Stimulated activated CD4-positive, alpha-beta T cell treated with anti-CD3 and anti-CD28 coated beads, Interleukin-12 subunit alpha, Interleukin-12 subunit beta, amount 100 ng/mL, for 24 hours (primary cell): ENCODE data around the gene NEURL2.

Experiments
- DNase-seq, 2 experiments: peaks; one replicate each; pipeline ENCODE4 v3.0.0-alpha.2; 2020; ENCODE audit warnings: low read depth in 2 of 2

NEURL2 gene

GRCh38 chr20:45899046-45899835 is 8.2 kb upstream of the NEURL2 start:
- DNase-seq: no peak

- no peak for DNase-seq
Measured at GRCh38 chr20:45898285-45898684, 7.3 kb upstream of the NEURL2 start.

- DNase-seq: no peak
Measured at GRCh38 chr20:45897692-45898091, 6.7 kb upstream of the NEURL2 start.

GRCh38 chr20:45897289-45897688 is 6.3 kb upstream of the NEURL2 start:
- no peak for DNase-seq

- DNase-seq: no peak
Measured at GRCh38 chr20:45896641-45897161, 5.7 kb upstream of the NEURL2 start.

- no peak for DNase-seq
Measured at GRCh38 chr20:45894797-45895196, 3.8 kb upstream of the NEURL2 start.

DNA sequence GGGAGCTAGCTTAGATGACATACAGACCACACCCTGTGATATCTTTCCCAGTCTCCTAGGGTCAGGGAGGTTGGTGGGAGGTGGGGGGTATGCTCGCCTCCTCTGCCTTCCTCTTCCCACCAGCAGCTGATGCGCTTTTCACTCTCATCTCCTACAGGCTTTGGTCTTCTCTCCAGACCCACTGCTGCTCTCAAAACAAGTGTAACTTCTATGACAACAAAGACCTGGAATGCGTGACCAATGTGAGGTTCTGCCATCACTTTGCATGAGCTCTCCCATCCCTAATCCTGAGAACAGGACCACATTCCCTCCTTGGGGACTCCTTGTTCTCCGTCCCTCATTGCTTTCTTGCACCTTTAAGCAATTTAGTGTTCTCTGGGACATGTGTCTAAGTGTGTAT is 2.8 kb upstream of the NEURL2 start:
- DNase-seq: no peak

- no peak for DNase-seq
Measured at GRCh38 chr20:45892828-45893500, 2.0 kb upstream of the NEURL2 start.

DNA sequence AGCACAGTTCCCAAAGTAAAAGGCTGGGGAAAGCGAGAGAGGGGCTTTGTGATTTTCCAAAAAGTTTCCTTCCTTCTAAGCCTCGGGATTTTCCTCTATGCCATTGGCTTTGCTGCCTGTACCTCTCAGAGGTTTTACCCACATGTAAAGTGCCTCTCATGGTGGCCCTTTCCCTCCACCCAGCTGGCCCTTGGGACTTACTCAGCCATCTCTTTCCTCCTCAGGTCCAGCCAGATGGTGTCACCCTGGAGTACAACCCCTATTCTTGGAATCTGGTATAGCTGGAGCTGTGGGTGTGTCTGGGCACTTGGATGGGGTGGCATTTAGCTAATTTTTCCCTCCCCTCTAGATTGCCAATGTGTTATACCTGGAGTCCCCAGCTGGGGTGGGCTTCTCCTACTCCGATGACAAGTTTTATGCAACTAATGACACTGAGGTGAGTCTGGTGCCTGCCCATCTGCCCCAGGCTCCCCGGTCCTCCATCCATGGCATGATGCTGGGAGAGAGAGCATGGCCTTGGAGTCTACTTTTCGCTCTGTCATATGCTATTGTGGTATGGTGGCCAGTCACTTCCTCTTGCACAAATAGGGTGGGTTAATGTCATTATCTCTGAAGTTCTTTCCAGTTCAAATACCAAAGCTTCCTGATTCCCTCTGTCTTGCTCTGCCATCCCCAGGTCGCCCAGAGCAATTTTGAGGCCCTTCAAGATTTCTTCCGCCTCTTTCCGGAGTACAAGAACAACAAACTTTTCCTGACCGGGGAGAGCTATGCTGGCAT is 1.2 kb upstream of the NEURL2 start:
- no peak for DNase-seq

- peak in 1 of 2 experiments; percentile 39 for DNase-seq
Measured at GRCh38 chr20:45890077-45890984, 677 bp downstream of the NEURL2 start.

DNA sequence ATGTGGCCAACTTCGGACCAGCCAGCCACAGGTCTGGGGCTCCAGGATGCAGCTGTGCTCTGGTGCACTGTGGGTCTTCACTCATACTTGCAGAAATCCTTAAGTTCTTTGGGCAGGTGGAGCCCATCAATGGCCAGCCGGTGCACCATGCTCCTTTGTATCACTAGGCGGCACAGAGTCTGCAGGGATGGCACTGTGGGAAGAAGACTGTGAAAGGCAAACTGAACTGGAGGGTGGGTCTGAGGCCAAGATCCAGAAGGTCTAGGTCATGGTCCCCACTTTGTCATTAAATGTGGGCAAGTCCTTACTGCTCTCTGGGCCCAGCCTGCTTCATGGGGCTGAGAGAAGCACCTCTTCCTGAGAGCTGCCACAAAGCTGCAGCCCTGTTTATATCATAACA is 2.3 kb downstream of the NEURL2 start:
- no peak for DNase-seq

DNA sequence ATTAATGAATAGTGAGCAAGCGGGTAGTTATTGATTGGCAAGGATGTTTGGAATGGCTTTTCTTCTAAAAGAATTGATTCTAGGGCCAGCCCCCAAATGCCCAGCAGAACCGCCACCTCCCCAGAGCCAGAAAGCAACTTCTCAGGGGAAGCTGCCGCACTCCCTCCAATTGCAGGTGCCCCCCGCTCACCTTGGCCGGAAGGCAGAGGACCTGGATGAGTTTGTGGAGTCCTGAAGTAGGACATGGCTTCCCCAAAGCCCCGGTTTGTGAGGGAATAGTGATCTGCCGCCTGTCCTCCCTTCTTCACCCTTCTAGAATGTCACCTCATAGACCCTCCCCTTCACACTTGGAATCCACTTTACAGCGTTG is 3.7 kb downstream of the NEURL2 start, which contains the start of gene SPATA25:
TSS of gene SPATA25 (minus strand) at position 277 of the 370 bp plus-strand sequence. CDS start at position 245, 32 bp downstream.
- no peak for DNase-seq

DNA sequence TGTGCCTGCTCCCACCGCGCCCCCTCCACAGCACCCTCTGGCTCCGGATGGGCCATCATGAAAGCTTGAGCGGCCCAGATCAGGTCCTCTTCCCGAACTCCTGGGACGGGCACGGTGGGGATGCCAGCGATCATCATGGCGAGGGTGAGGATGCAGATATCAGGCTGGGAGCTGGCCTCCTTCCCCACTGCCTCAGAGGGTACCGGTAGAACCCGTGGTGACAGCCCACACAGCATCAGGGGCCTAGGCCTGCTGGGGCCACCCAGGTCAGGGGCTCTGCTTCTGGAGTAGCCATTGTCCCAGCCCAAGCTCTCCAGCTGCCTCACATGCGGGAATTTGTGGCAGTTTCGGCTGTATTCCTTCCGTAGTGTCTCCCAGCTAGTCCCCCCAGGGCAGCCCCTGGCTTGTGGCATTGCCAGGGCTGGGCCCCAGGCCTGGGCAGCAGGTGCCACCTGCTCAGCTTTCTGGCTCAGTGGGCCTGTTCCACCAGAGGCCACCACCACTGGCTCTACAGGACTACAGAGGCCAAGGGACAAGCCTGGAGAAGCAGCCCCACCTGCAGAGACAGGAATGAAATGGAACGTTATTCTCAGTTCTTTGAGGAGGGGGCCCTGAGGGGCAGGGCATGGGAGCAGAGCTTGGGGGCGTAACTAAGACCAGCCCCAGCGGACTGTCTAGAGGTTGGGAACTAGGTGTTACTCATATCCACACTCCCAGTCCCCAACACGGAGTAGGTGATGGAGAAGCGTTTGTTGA is 4.2 kb downstream of the NEURL2 start:
- DNase-seq: no peak

DNA sequence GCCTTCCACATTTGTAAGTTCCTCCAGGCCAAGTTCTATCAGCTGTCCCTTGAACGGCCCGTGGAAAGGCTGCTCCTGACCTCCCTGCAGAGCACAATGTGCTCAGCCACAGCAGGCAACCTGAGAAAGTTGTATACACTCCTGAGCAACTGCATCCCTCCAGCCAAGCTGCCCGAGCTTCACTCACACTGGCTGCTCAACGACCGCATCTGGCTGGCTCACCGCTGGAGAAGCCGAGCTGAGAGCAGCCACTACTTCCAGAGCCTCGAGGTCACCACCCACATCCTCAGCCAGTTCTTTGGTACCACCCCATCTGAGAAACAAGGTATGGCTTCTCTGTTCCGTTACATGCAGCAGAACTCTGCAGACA is 7.9 kb downstream of the NEURL2 start:
- DNase-seq: no peak

GRCh38 chr20:45882469-45883099 is 8.4 kb downstream of the NEURL2 start:
- no peak for DNase-seq

DNA sequence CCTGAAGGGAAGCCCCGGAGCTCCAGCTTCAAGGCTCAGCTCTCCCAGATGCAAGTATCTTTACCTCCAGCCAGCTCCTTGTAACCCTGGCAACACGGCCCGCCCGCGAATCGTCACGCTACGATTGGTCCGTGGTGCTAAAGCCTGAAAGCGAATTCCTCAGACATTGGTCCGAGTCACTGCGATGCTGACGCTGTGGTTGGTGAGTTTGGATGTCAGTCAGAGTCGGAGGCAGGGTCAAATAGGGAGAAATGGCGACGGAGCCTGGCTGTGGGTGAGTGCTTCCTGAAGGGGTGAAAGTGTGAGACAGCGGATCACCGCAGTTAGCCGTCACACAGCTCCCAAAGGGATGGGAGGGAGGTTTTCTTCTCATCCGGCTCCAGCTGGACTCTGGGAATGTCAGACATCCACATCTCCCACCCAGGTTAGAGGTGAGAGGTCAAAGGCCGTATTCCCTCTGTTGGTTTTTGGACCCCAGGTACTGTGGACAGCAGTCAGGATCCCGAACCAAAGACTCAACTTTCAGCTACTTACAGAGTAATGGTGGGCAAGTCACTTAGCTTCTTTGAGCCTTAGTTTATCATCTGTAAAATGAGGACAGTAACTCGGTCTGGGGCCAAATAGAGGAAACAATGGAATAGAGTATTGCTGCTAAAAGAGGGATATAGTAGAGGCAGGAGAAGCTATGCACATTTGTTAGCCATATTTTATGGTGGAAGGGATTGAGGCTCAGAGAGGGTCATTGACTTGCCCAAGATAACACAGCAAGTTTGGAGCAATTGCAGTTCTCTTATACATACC is 9.8 kb downstream of the NEURL2 start, which contains the start of gene ZSWIM1:
TSS of gene ZSWIM1 (plus strand) at position 240 of the 801 bp plus-strand sequence. CDS start 1,366 bp downstream, outside the sequence.
- DNase-seq: peak; percentile 96 to 100

- no peak for DNase-seq
Measured at GRCh38 chr20:45878076-45878761, 12.8 kb downstream of the NEURL2 start.

- DNase-seq: no peak
Measured at GRCh38 chr20:45874576-45874975, 16.4 kb downstream of the NEURL2 start.
